Panc1 (cell line): ENCODE results near the gene CHCHD3. TPM values are rescaled to one million over a fixed set of nuclear protein-coding genes. Genes with fewer than 3 reads are reported as not detected.

Experiments
- ATAC-seq: fragments of 200-7000 bp; cut with Tn5 transposase; 2 replicates; pipeline ENCODE4 v1.9.1; 2020; ENCODE audit warnings: mild to moderate bottlenecking, moderate library complexity
- BruUV-seq: library from RNA; stranded (reverse); fragments of 400-500 nt; replicated peaks from 2 replicates; lab custom pipeline; 2021; lab: Mats Ljungman, UMichigan
- CTCF ChIA-PET: fragments of 300-600 bp; sonication (Branson Sonifier 250); formaldehyde crosslinking; loops from one replicate; lab custom pipeline; 2022; ENCODE audit warnings: antibody characterized with exemption; lab: Charles Lee
- POLR2A ChIA-PET: fragments of 300-600 bp; sonication (Branson Sonifier 250); formaldehyde crosslinking; loops from one replicate; lab custom pipeline; 2022; ENCODE audit warnings: antibody characterized with exemption; lab: Charles Lee
- DNase-seq: peaks from one replicate; pipeline ENCODE4 v3.0.0-alpha.2; 2010; ENCODE audit warnings: low read depth, low spot score
- H3K27ac ChIP-seq: 2 replicates; pipeline ENCODE4 v1.5.1; 2011; ENCODE audit warnings: mild to moderate bottlenecking, low read length, inconsistent platforms
- H3K27me3 ChIP-seq: fragments of 200-500 bp; sonication (Bioruptor generic); 2 replicates; pipeline ENCODE4 v1.6.0; 2014; ENCODE audit warnings: low read length, inconsistent platforms; ENCODE audit not compliant: control insufficient read depth, insufficient read depth
- H3K36me3 ChIP-seq: fragments of 200-500 bp; sonication (Bioruptor generic); 2 replicates; pipeline ENCODE4 v1.5.1; 2014; ENCODE audit warnings: inconsistent platforms, mild to moderate bottlenecking, low read length, moderate library complexity; ENCODE audit not compliant: control insufficient read depth, insufficient read depth
- H3K4me1 ChIP-seq: 2 replicates; pipeline ENCODE4 v1.5.1; 2011; ENCODE audit warnings: inconsistent platforms, mild to moderate bottlenecking, low read length, moderate library complexity; ENCODE audit not compliant: control insufficient read depth, insufficient read depth
- H3K4me3 ChIP-seq, 2 experiments: 2 replicates each; pipeline ENCODE4 v1.5.1; 2011 to 2012; ENCODE audit warnings: low read depth in 2 of 2, low read length in 2 of 2, mild to moderate bottlenecking in 2 of 2, inconsistent platforms in 1 of 2, moderate library complexity in 1 of 2
- H3K9me3 ChIP-seq: fragments of 200-500 bp; sonication (Bioruptor generic); 2 replicates; pipeline ENCODE4 v1.5.1; 2014; ENCODE audit warnings: low read depth, mild to moderate bottlenecking, inconsistent platforms, low read length, moderate library complexity; ENCODE audit not compliant: control insufficient read depth, insufficient read depth
- CTCF ChIP-seq: fragments of 450-650 bp; IDR thresholded peaks from 2 replicates; pipeline ENCODE4 v1.5.1; 2017; ENCODE audit warnings: mild to moderate bottlenecking
- POLR2AphosphoS5 ChIP-seq: IDR thresholded peaks from 2 replicates; pipeline ENCODE4 v1.6.1; 2012; ENCODE audit warnings: mild to moderate bottlenecking, low read depth, low read length, moderate library complexity
- REST ChIP-seq, 2 experiments: IDR thresholded peaks; 2 replicates each; pipeline ENCODE4 v1.6.1; 2011 to 2012; ENCODE audit warnings: low read depth in 2 of 2, control low read depth in 1 of 2, low read length in 1 of 2, mild to moderate bottlenecking in 1 of 2, moderate library complexity in 1 of 2; ENCODE audit not compliant: insufficient read depth in 1 of 2
- SIN3A ChIP-seq: IDR thresholded peaks from 2 replicates; pipeline ENCODE4 v1.6.1; 2012; ENCODE audit warnings: low read depth, mild to moderate bottlenecking, low read length, moderate library complexity, borderline replicate concordance; ENCODE audit not compliant: insufficient read depth
- TCF7L2 ChIP-seq: IDR thresholded peaks from 2 replicates; pipeline ENCODE4 v1.6.1; 2011; ENCODE audit warnings: mild to moderate bottlenecking, low read depth, low read length, inconsistent platforms
- in situ Hi-C: cut with HindIII; loops from 2 replicates; pipeline ENCODE4 v1.10.0; 2016; ENCODE audit warnings: low sequenced_read_pairs, low pct_unique_long_range_greater_than_20kb
- intact Hi-C: fragments of 100-400 bp; cut with micrococcal nuclease; formaldehyde crosslinking; loops from one replicate; pipeline ENCODE4 v1.10.0; 2022; ENCODE audit not compliant: unreplicated experiment
- total RNA-seq: library from RNA; stranded (reverse); gene quantifications from one replicate; pipeline ENCODE4 v1.2.1, GENCODE V29; 2021; ENCODE audit not compliant: unreplicated experiment

Gene CHCHD3
- total RNA-seq, 1 experiment from 2014 or later, result 109 TPM

- TF ChIP-seq TCF7L2, result no peak
- TF ChIP-seq CTCF, result no peak
- TF ChIP-seq SIN3A, result no peak
- TF ChIP-seq REST (IDR thresholded peaks at IDR 0.05; ENCODE audit: insufficient read depth in 1 of 2, low read depth in 2 of 2, low read length in 1 of 2), result no peak
- no peak for TF ChIP-seq POLR2AphosphoS5
- ChIA-PET POLR2A (no interaction called here), CTCF (no interaction called here)
- in situ Hi-C loops, result no loop called here
- no peaks in the 10 kb centered on the region for H3K36me3 ChIP-seq
- H3K27ac ChIP-seq, result no peak overlapping the region
- H3K9me3 ChIP-seq, result no peaks in the 10 kb centered on the region
- DNase-seq (no peak), ATAC-seq (no peak)
- H3K4me3 ChIP-seq, result no peak overlapping the region
- intact Hi-C loops, result no loop called here
- no peaks in the 10 kb centered on the region for H3K27me3 ChIP-seq
- H3K4me1 ChIP-seq, result no peaks in the 10 kb centered on the region
- no TSS peak for BruUV-seq
Observed at GRCh38 chr7:133054162-133054840, 27.6 kb downstream of the CHCHD3 start.

GRCh38 chr7:133053321-133053891, 28.5 kb downstream of the CHCHD3 start:
- BruUV-seq, result no TSS peak
- in situ Hi-C loops, result no loop called here
- no peaks in the 10 kb centered on the region for H3K27me3 ChIP-seq
- CTCF ChIA-PET, result no interaction called here
- no peaks in the 10 kb centered on the region for H3K9me3 ChIP-seq
- H3K36me3 ChIP-seq, result no peaks in the 10 kb centered on the region
- no peaks in the 10 kb centered on the region for H3K4me1 ChIP-seq
- DNase-seq (peak; percentile 96), ATAC-seq (peak; percentile 42; the same call in 1 of the 2 replicates)
- H3K27ac ChIP-seq, result no peak overlapping the region
- no peak for TF ChIP-seq TCF7L2
- no peak for TF ChIP-seq POLR2AphosphoS5
- no peak for TF ChIP-seq CTCF
- no peak for TF ChIP-seq SIN3A
- TF ChIP-seq REST (IDR thresholded peaks at IDR 0.05; ENCODE audit: insufficient read depth in 1 of 2, low read depth in 2 of 2, low read length in 1 of 2), result no peak
- POLR2A ChIA-PET, result no interaction called here
- intact Hi-C loops, result no loop called here
- no peak overlapping the region for H3K4me3 ChIP-seq
